HEK293 (cell line): ENCODE results near the gene TPRX2.

ENCODE experiments used
- CTCF ChIA-PET: fragments of 350-600 bp; formaldehyde crosslinking; extraction: SDS; loops from one replicate; lab custom pipeline; 2021; ENCODE audit warnings: antibody characterized with exemption; lab: Yijun Ruan, JAX
- POLR2A ChIA-PET: fragments of 300-600 bp; formaldehyde crosslinking; extraction: SDS; loops from one replicate; lab custom pipeline; 2020; ENCODE audit warnings: antibody characterized with exemption, inconsistent platforms; lab: Yijun Ruan, JAX
- H3K27ac ChIP-seq: fragments of 200-500 bp; sonication (Bioruptor generic); 2 replicates; pipeline ENCODE4 v1.5.1; 2014; ENCODE audit warnings: low read depth, low read length, control low read depth, inconsistent platforms; ENCODE audit errors: extremely low read depth
- H3K36me3 ChIP-seq, 2 experiments: fragments of 200-500 bp in 1 of 2; sonication (Bioruptor generic) in 1 of 2; 1 replicate in 1 of 2; 2 replicates in 1 of 2; pipeline ENCODE4 v1.5.1; 2014 to 2017; ENCODE audit warnings: inconsistent platforms in 2 of 2, low read length in 2 of 2; ENCODE audit not compliant: control insufficient read depth in 2 of 2, insufficient read depth in 1 of 2
- H3K4me1 ChIP-seq: fragments of 200-500 bp; sonication (Bioruptor generic); 2 replicates; pipeline ENCODE4 v1.5.1; 2014; ENCODE audit warnings: mild to moderate bottlenecking, low read length, inconsistent platforms; ENCODE audit not compliant: control insufficient read depth, insufficient read depth
- H3K4me3 ChIP-seq: 2 replicates; pipeline ENCODE4 v1.5.1; 2011; ENCODE audit warnings: low read depth, mild to moderate bottlenecking, control low read depth, low read length, moderate library complexity
- H3K9me3 ChIP-seq: fragments of 200-500 bp; sonication (Bioruptor generic); 2 replicates; pipeline ENCODE4 v1.5.1; 2014; ENCODE audit warnings: low read depth, low read length, inconsistent platforms; ENCODE audit not compliant: control insufficient read depth, insufficient read depth
- AEBP2 ChIP-seq: fragments of 450-650 bp; formaldehyde crosslinking; IDR thresholded peaks from 2 replicates; pipeline ENCODE4 v1.5.1; 2016; ENCODE audit warnings: missing biosample characterization, missing genetic modification characterization, borderline replicate concordance
- GFI1B ChIP-seq: fragments of 450-650 bp; formaldehyde crosslinking; IDR thresholded peaks from 2 replicates; pipeline ENCODE4 v1.5.1; 2016; ENCODE audit warnings: missing biosample characterization, missing genetic modification characterization
- KLF10 ChIP-seq: fragments of 450-650 bp; IDR thresholded peaks from 2 replicates; pipeline ENCODE4 v1.5.1; 2018; ENCODE audit warnings: missing biosample characterization, mild to moderate bottlenecking, missing genetic modification characterization
- KLF17 ChIP-seq: fragments of 450-650 bp; formaldehyde crosslinking; IDR thresholded peaks from 2 replicates; pipeline ENCODE4 v1.5.1; 2016; ENCODE audit warnings: missing biosample characterization, missing genetic modification characterization
- KLF8 ChIP-seq: fragments of 450-650 bp; formaldehyde crosslinking; IDR thresholded peaks from 2 replicates; pipeline ENCODE4 v1.5.1; 2016; ENCODE audit warnings: missing biosample characterization, missing genetic modification characterization
- PATZ1 ChIP-seq: fragments of 450-650 bp; formaldehyde crosslinking; IDR thresholded peaks from 2 replicates; pipeline ENCODE4 v1.5.1; 2016; ENCODE audit warnings: missing biosample characterization, missing genetic modification characterization
- PRDM2 ChIP-seq: fragments of 450-650 bp; formaldehyde crosslinking; IDR thresholded peaks from 2 replicates; pipeline ENCODE4 v1.5.1; 2016; ENCODE audit warnings: missing biosample characterization, missing genetic modification characterization, borderline replicate concordance
- TSHZ1 ChIP-seq: fragments of 450-650 bp; formaldehyde crosslinking; IDR thresholded peaks from 2 replicates; pipeline ENCODE4 v1.5.1; 2016; ENCODE audit warnings: missing biosample characterization, missing genetic modification characterization, borderline replicate concordance
- ZBTB1 ChIP-seq: fragments of 450-650 bp; formaldehyde crosslinking; IDR thresholded peaks from 2 replicates; pipeline ENCODE4 v1.5.1; 2016; ENCODE audit warnings: missing biosample characterization, missing genetic modification characterization
- ZBTB48 ChIP-seq: fragments of 450-650 bp; formaldehyde crosslinking; IDR thresholded peaks from 2 replicates; pipeline ENCODE4 v1.5.1; 2016; ENCODE audit warnings: missing biosample characterization, missing genetic modification characterization
- ZEB2 ChIP-seq: fragments of 450-650 bp; formaldehyde crosslinking; IDR thresholded peaks from 2 replicates; pipeline ENCODE4 v1.5.1; 2016; ENCODE audit warnings: missing biosample characterization, missing genetic modification characterization
- ZNF121 ChIP-seq: fragments of 450-650 bp; formaldehyde crosslinking; IDR thresholded peaks from 2 replicates; pipeline ENCODE4 v1.5.1; 2016; ENCODE audit warnings: missing biosample characterization, missing genetic modification characterization
- ZNF23 ChIP-seq: fragments of 450-650 bp; formaldehyde crosslinking; IDR thresholded peaks from 2 replicates; pipeline ENCODE4 v1.5.1; 2016; ENCODE audit warnings: missing biosample characterization, missing genetic modification characterization, borderline replicate concordance
- ZNF24 ChIP-seq: fragments of 450-650 bp; formaldehyde crosslinking; IDR thresholded peaks from 2 replicates; pipeline ENCODE4 v1.5.1; 2016; ENCODE audit warnings: missing biosample characterization, missing genetic modification characterization
- ZNF324 ChIP-seq: fragments of 450-650 bp; formaldehyde crosslinking; IDR thresholded peaks from 2 replicates; pipeline ENCODE4 v1.5.1; 2016; ENCODE audit warnings: missing biosample characterization, missing genetic modification characterization
- ZNF433 ChIP-seq: fragments of 450-650 bp; formaldehyde crosslinking; IDR thresholded peaks from 2 replicates; pipeline ENCODE4 v1.5.1; 2016; ENCODE audit warnings: missing biosample characterization, missing genetic modification characterization, low read depth
- ZNF785 ChIP-seq: fragments of 450-650 bp; formaldehyde crosslinking; IDR thresholded peaks from 2 replicates; pipeline ENCODE4 v1.5.1; 2016; ENCODE audit warnings: missing biosample characterization, missing genetic modification characterization

TPRX2 gene

GRCh38 chr19:47842941-47843340 lies 16.1 kb upstream of the TPRX2 start:
- CTCF ChIA-PET = interaction anchor here (0.8 to 1.4 kb wide), 3 partner anchors 21 to 53 kb away, joined by 3 to 4 read pairs (median 3); no protein-coding TSS in a partner anchor
- Histone ChIP-seq H3K4me1 (no peaks in the 10 kb centered on the region), H3K9me3 (no peaks in the 10 kb centered on the region), H3K27ac (no peak overlapping the region), H3K4me3 (no peak overlapping the region), H3K36me3 (no peaks in the 10 kb centered on the region)
- POLR2A ChIA-PET = no interaction called here
- no peak for TF ChIP-seq ZBTB48
- TF ChIP-seq ZNF433 (tag by site-specific recombination) = no peak
- no peak for TF ChIP-seq KLF10
- no peak for TF ChIP-seq GFI1B (tag by site-specific recombination)
- TF ChIP-seq ZNF24 (tag by site-specific recombination) = no peak
- no peak for TF ChIP-seq ZBTB1 (tag by site-specific recombination)
- no peak for TF ChIP-seq KLF8 (tag by site-specific recombination)
- no peak for TF ChIP-seq TSHZ1

- no peaks in the 10 kb centered on the region for H3K36me3 ChIP-seq
- POLR2A ChIA-PET = no interaction called here
- H3K27ac ChIP-seq = no peak overlapping the region
- CTCF ChIA-PET = interaction anchor here (0.5 to 2.9 kb wide), 8 partner anchors 16 to 60 kb away, joined by 3 to 26 read pairs (median 4); no protein-coding TSS in a partner anchor
- H3K4me1 ChIP-seq = no peaks in the 10 kb centered on the region
- H3K9me3 ChIP-seq = no peaks in the 10 kb centered on the region
- TF ChIP-seq PRDM2 (tag by site-specific recombination) (no peak), ZNF121 (tag by site-specific recombination) (peak; percentile 96), ZEB2 (no peak)
- H3K4me3 ChIP-seq = no peak overlapping the region
Measured at GRCh38 chr19:47848425-47848822, 10.6 kb upstream of the TPRX2 start.

- Histone ChIP-seq H3K9me3 (no peaks in the 10 kb centered on the region), H3K4me3 (no peak overlapping the region), H3K4me1 (no peaks in the 10 kb centered on the region), H3K27ac (0 out of 2 replicates have a peak overlapping the region, but pooled peaks have one; percentile 37), H3K36me3 (no peaks in the 10 kb centered on the region)
- ChIA-PET POLR2A (interaction anchor here (1.0 kb wide), 1 partner anchor 9 kb away, joined by 3 read pairs; no protein-coding TSS in a partner anchor), CTCF (interaction anchor here (0.5 to 2.9 kb wide), 18 partner anchors 8 to 600 kb away, joined by 3 to 26 read pairs (median 3); no protein-coding TSS in a partner anchor)
- no peak for TF ChIP-seq ZNF23 (tag by site-specific recombination)
- no peak for TF ChIP-seq ZNF324 (tag by site-specific recombination)
- TF ChIP-seq KLF17 (tag by site-specific recombination) = no peak
- 0 out of 2 replicates have a peak, but pooled peaks have one; percentile 43 for TF ChIP-seq PATZ1 (tag by site-specific recombination)
- TF ChIP-seq AEBP2 (tag by site-specific recombination) = no peak
- no peak for TF ChIP-seq ZNF785 (tag by site-specific recombination)
Measured at GRCh38 chr19:47848823-47849473, 10.1 kb upstream of the TPRX2 start.
